WI38 (cell line): ENCODE results near the gene TMPO.
"Not testable (repeated sequence)": the region's sequence is repeated elsewhere in the genome, so short reads cannot be mapped to it uniquely, and the experiment has no call there.

Experiments
- H3K4me3 ChIP-seq: 2 replicates; pipeline ENCODE4 v1.5.1; 2011; ENCODE audit warnings: low read depth, mild to moderate bottlenecking, control low read depth, low read length
- TF ChIP-seq, protein P1 (sequence below): IDR thresholded peaks from 2 replicates; pipeline ENCODE4 v1.5.1; 2012; ENCODE audit warnings: low read depth, mild to moderate bottlenecking, control low read depth, low read length

Gene TMPO

GRCh38 chr12:98492580-98493140, 22.7 kb upstream of the TMPO start:
- TF ChIP-seq, protein P1, sequence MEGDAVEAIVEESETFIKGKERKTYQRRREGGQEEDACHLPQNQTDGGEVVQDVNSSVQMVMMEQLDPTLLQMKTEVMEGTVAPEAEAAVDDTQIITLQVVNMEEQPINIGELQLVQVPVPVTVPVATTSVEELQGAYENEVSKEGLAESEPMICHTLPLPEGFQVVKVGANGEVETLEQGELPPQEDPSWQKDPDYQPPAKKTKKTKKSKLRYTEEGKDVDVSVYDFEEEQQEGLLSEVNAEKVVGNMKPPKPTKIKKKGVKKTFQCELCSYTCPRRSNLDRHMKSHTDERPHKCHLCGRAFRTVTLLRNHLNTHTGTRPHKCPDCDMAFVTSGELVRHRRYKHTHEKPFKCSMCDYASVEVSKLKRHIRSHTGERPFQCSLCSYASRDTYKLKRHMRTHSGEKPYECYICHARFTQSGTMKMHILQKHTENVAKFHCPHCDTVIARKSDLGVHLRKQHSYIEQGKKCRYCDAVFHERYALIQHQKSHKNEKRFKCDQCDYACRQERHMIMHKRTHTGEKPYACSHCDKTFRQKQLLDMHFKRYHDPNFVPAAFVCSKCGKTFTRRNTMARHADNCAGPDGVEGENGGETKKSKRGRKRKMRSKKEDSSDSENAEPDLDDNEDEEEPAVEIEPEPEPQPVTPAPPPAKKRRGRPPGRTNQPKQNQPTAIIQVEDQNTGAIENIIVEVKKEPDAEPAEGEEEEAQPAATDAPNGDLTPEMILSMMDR, result no peak
- H3K4me3 ChIP-seq, result no peak overlapping the region

GRCh38 chr12:98501266-98501629, 14.1 kb upstream of the TMPO start:
- H3K4me3 ChIP-seq, result not testable (repeated sequence)

- H3K4me3 ChIP-seq, result peak overlapping the region; percentile 63
- TF ChIP-seq, protein P1, result no peak
These were observed 12.1 kb upstream of the TMPO start for GRCh38 chr12:98503342-98503591.

DNA sequence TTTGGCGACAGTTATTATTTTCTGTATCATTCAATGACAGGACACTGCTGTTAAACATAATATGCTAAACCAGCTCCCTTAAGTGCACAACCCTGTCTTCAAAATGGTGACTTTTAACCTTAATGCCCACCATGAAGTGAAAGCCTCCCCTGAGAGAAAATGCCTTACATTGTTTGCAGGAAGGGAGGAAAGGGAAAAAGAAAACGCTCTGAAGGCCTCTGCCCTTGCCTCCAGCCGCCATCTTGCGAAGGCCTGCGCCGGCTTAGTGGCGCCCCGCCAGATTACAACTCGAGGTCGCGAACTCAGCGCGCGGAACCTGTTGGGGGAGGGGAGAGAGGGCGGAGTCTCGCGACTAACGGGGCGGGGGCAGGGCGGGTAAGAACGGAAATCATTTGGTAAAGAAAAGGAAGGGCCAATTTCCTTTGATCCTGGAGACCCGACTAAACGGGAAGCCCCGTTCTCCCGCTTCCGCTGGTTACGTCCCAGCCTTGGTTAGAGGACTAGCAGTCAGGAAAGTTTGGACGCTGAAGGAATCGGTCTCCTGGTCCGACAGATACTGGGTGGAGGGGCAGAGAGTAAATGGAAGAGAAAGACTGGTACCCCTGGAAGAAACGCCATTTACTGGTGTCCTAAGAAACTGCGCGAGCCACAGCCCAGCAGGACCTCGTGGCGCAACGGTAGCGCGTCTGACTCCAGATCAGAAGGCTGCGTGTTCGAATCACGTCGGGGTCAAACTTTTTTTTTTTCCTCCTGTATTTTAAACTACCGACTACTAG, 11.6 kb upstream of the TMPO start:
- TF ChIP-seq, protein P1, result no peak
- peak overlapping the region; percentile 63 for H3K4me3 ChIP-seq

DNA sequence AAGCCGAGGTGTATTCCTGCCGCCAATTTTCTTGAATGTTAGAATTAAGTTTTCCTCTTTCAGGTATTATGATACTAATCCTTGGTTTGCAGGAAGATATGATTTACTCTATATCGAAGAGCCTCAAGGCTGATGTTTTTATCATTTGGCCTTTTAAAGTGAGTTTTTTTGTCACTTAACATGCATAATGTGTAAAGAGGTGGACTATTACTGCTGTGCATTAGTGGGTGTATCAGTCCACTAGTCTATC, 11.1 kb upstream of the TMPO start:
- H3K4me3 ChIP-seq, result peak overlapping the region; percentile 63
- TF ChIP-seq, protein P1, result no peak

- TF ChIP-seq, protein P1, result no peak
- no peak overlapping the region for H3K4me3 ChIP-seq
These were observed 6.3 kb upstream of the TMPO start for GRCh38 chr12:98509063-98509462.

DNA sequence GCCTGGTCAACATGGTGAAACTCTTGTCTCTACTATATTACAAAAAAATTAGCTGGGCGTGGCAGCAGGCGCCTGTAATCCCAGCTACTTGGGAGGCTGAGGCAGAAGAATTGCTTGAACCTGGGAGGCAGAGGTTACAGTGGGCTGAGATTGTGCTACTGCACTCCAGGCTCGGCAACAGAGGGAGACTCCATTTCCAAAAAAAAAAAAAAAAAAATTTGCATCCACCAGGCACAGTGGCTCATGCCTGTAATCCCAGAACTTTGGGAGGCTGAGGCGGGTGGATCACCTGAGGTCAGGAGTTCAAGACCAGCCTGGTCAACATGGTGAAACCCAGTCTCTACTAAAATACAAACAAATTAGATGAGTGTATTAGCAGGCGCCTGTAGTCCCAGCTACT, 3.6 kb upstream of the TMPO start:
- H3K4me3 ChIP-seq, result not testable (repeated sequence)

GRCh38 chr12:98513379-98514322, 1.7 kb upstream of the TMPO start:
- TF ChIP-seq, protein P1, result no peak
- peak overlapping the region; percentile 8 for H3K4me3 ChIP-seq
